ENCODE results near the gene TNF.
A peak's percentile ranks its signal among the peaks of the same experiment; 100 is the strongest.

The TNF gene

GRCh38 chr6:31619805-31620585 lies 44.6 kb downstream of the TNF start (continued):
- TF ChIP-seq ZBTB26 (tag by site-specific recombination; optimal IDR thresholded peaks at IDR 0.05) (no peak), ZNF596 (tag by site-specific recombination; IDR thresholded peaks at IDR 0.05) (no peak), ZNF121 (tag by site-specific recombination; IDR thresholded peaks at IDR 0.05) (no peak), ZNF623 (tag by site-specific recombination; IDR thresholded peaks at IDR 0.05) (no peak), ZNF704 (tag by site-specific recombination; IDR thresholded peaks at IDR 0.05) (no peak), ZSCAN30 (tag by site-specific recombination; IDR thresholded peaks at IDR 0.05) (no peak), GFI1B (tag by site-specific recombination; IDR thresholded peaks at IDR 0.05) (no peak), ZNF362 (tag by site-specific recombination; IDR thresholded peaks at IDR 0.05) (peak; percentile 82), BCL6B (tag by site-specific recombination; IDR thresholded peaks at IDR 0.05) (no peak), SETDB1 (IDR thresholded peaks at IDR 0.05; ENCODE audit: insufficient read length, low read length) (peak; percentile 48), ZBTB17 (tag by site-specific recombination; IDR thresholded peaks at IDR 0.05) (peak; percentile 87), KLF8 (tag by site-specific recombination; IDR thresholded peaks at IDR 0.05) (peak; percentile 59), GLIS2 (tag by site-specific recombination; IDR thresholded peaks at IDR 0.05) (peak; percentile 76), ZNF514 (tag by site-specific recombination; IDR thresholded peaks at IDR 0.05) (no peak), ZNF335 (tag by site-specific recombination; conservative IDR thresholded peaks at IDR 0.05) (peak; percentile 84), WT1 (tag by site-specific recombination; IDR thresholded peaks at IDR 0.05) (peak; percentile 75), ZNF561 (tag by site-specific recombination; IDR thresholded peaks at IDR 0.05; ENCODE audit: borderline replicate concordance) (no peak), TRIM28 (IDR thresholded peaks at IDR 0.05; ENCODE audit: borderline replicate concordance, low read length) (no peak), EGR2 (tag by site-specific recombination; IDR thresholded peaks at IDR 0.05; ENCODE audit: low read depth) (peak; percentile 89), ZNF555 (tag by site-specific recombination; conservative IDR thresholded peaks at IDR 0.05) (no peak), ZNF398 (tag by site-specific recombination; IDR thresholded peaks at IDR 0.05) (no peak), YY1 (tag by site-specific recombination; IDR thresholded peaks at IDR 0.05) (peak; percentile 28; the same call in 1 of the 2 replicates), ZNF341 (tag by site-specific recombination; IDR thresholded peaks at IDR 0.05; ENCODE audit: low read depth) (no peak), ZNF394 (tag by site-specific recombination; IDR thresholded peaks at IDR 0.05; ENCODE audit: borderline replicate concordance) (peak; percentile 78; the same call in 1 of the 2 replicates), ZNF654 (tag by site-specific recombination; IDR thresholded peaks at IDR 0.05; ENCODE audit: low read depth) (no peak), PRDM4 (tag by site-specific recombination; IDR thresholded peaks at IDR 0.05) (peak; percentile 47; the same call in 1 of the 2 replicates), ZNF140 (tag by site-specific recombination; IDR thresholded peaks at IDR 0.05) (no peak), KLF9 (tag by site-specific recombination; IDR thresholded peaks at IDR 0.05; ENCODE audit: low read depth) (peak; percentile 71), ZNF211 (tag by site-specific recombination; IDR thresholded peaks at IDR 0.05; ENCODE audit: low read depth) (no peak), KLF7 (tag by site-specific recombination; IDR thresholded peaks at IDR 0.05; ENCODE audit: borderline replicate concordance) (no peak; the same call in 1 of the 2 replicates), GLIS1 (tag by site-specific recombination; IDR thresholded peaks at IDR 0.05) (peak; percentile 75), ZNF791 (tag by site-specific recombination; IDR thresholded peaks at IDR 0.05) (no peak)
